A673 (cell line): ENCODE measurements around the gene VSTM2L. TPM values are rescaled to one million over a fixed set of nuclear protein-coding genes. Genes with fewer than 3 reads are reported as not detected.

Source experiments
- BruUV-seq: library from RNA; stranded (reverse); fragments of 400-500 nt; replicated peaks from 2 replicates; lab custom pipeline; 2021; lab: Mats Ljungman, UMichigan
- CTCF ChIA-PET: fragments of 300-600 bp; sonication (Branson Sonifier 250); formaldehyde crosslinking; loops from one replicate; lab custom pipeline; 2022; ENCODE audit warnings: antibody characterized with exemption; lab: Charles Lee
- POLR2A ChIA-PET: fragments of 300-600 bp; sonication (Branson Sonifier 250); formaldehyde crosslinking; loops from one replicate; lab custom pipeline; 2022; ENCODE audit warnings: antibody characterized with exemption; ENCODE audit not compliant: low non-redundant PET; lab: Charles Lee
- DNase-seq: peaks from one replicate; pipeline ENCODE4 v3.0.0-alpha.2; 2015; ENCODE audit warnings: low spot score
- H3K27ac ChIP-seq: fragments of 200-600 bp; sonication (generic); 2 replicates; pipeline ENCODE4 v1.5.1; 2016; ENCODE audit warnings: mixed run types, low read depth, mild to moderate bottlenecking, mixed read lengths, antibody characterized with exemption, low read length; ENCODE audit not compliant: poor library complexity, severe bottlenecking
- H3K27me3 ChIP-seq: fragments of 200-600 bp; sonication (generic); replicated peaks from 2 replicates; pipeline ENCODE4 v1.6.1; 2017; ENCODE audit warnings: mixed run types, low read depth, mild to moderate bottlenecking, mixed read lengths, antibody characterized with exemption, low read length; ENCODE audit not compliant: insufficient read depth, poor library complexity
- H3K36me3 ChIP-seq: fragments of 200-600 bp; sonication (generic); 2 replicates; pipeline ENCODE4 v1.6.1; 2016; ENCODE audit warnings: mixed run types, mild to moderate bottlenecking, mixed read lengths, antibody characterized with exemption, low read length; ENCODE audit not compliant: insufficient read depth, poor library complexity, severe bottlenecking
- H3K4me1 ChIP-seq: fragments of 200-600 bp; sonication (generic); 2 replicates; pipeline ENCODE4 v1.6.1; 2017; ENCODE audit warnings: mixed run types, mild to moderate bottlenecking, mixed read lengths, antibody characterized with exemption, low read length; ENCODE audit not compliant: insufficient read depth, poor library complexity, severe bottlenecking
- H3K4me3 ChIP-seq: fragments of 200-600 bp; sonication (generic); 2 replicates; pipeline ENCODE4 v1.5.1; 2016; ENCODE audit warnings: low read depth, mixed run types, mild to moderate bottlenecking, mixed read lengths, low read length; ENCODE audit not compliant: poor library complexity, severe bottlenecking
- H3K9me3 ChIP-seq: fragments of 200-600 bp; sonication (generic); 2 replicates; pipeline ENCODE4 v1.6.1; 2016; ENCODE audit warnings: mixed run types, low read depth, mild to moderate bottlenecking, mixed read lengths, antibody characterized with exemption, low read length; ENCODE audit not compliant: poor library complexity, severe bottlenecking
- EZH2 ChIP-seq: fragments of 200-600 bp; sonication (generic); IDR thresholded peaks from 2 replicates; pipeline ENCODE4 v1.6.1; 2017; ENCODE audit warnings: borderline replicate concordance, low read depth, mild to moderate bottlenecking, mixed read lengths, antibody characterized with exemption, low read length; ENCODE audit not compliant: poor library complexity, severe bottlenecking
- intact Hi-C: fragments of 100-400 bp; cut with micrococcal nuclease; formaldehyde crosslinking; loops from one replicate; pipeline ENCODE4 v1.10.0; 2022; ENCODE audit not compliant: unreplicated experiment
- total RNA-seq: library from RNA; stranded (reverse); gene quantifications from 2 replicates; pipeline ENCODE4 v1.2.3, GENCODE V29; 2021
- TF ChIP-seq, protein P1 (sequence below): fragments of 300-800, 200-600 bp; sonication (generic); conservative IDR thresholded peaks from 2 replicates; pipeline ENCODE4 v1.5.1; 2017; ENCODE audit warnings: low read depth, mild to moderate bottlenecking, antibody characterized with exemption, low read length, moderate library complexity, mixed read lengths

The VSTM2L gene
- total RNA-seq, 1 experiment from 2014 or later: 23.3 TPM

DNA sequence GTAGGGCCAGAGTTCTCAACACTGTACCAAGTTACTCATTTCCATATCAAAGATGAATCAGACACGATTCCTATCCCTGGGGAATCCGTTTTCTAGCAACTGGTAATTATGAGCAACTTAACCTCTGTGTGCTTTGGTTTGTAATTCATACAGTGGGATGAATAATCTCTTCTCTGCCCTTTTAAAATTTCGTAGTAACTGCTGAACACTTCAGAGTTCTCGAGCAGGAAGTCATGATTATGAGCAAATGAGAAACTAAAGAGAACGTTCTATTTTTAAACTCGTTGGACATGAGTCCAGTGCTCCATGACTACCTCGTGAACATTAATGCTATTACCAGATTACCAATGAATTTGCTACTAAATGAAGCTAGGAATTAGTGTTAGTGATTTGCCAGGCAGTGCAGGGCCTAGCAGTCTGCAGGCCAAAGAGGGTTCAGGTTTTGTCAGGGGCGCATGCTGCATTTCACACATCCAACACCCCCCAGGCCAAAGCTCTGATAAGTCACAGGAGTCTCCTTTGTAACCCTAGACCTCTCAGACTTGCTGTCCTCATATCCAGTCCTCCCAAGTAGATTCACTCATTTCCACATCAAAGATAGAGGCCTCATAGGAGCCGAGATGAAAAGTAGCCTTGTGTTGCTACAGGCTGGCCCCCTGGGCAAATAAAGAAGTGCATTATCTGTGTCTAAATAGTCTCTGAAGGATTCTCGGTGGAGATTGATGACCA is 45.8 kb upstream of the VSTM2L start:
- H3K4me3 ChIP-seq: no peak overlapping the region
- no peaks in the 10 kb centered on the region for H3K9me3 ChIP-seq
- intact Hi-C loops: no loop called here
- ChIA-PET CTCF (no interaction called here), POLR2A (no interaction called here)
- peak; percentile 20 for DNase-seq
- no peak overlapping the region for H3K27ac ChIP-seq
- TF ChIP-seq, protein P1, sequence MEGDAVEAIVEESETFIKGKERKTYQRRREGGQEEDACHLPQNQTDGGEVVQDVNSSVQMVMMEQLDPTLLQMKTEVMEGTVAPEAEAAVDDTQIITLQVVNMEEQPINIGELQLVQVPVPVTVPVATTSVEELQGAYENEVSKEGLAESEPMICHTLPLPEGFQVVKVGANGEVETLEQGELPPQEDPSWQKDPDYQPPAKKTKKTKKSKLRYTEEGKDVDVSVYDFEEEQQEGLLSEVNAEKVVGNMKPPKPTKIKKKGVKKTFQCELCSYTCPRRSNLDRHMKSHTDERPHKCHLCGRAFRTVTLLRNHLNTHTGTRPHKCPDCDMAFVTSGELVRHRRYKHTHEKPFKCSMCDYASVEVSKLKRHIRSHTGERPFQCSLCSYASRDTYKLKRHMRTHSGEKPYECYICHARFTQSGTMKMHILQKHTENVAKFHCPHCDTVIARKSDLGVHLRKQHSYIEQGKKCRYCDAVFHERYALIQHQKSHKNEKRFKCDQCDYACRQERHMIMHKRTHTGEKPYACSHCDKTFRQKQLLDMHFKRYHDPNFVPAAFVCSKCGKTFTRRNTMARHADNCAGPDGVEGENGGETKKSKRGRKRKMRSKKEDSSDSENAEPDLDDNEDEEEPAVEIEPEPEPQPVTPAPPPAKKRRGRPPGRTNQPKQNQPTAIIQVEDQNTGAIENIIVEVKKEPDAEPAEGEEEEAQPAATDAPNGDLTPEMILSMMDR: no peak
- TF ChIP-seq EZH2: no peak
- peaks cover 4% of the 10 kb centered on the region for H3K4me1 ChIP-seq
- H3K36me3 ChIP-seq: no peaks in the 10 kb centered on the region
- BruUV-seq: no TSS peak
- H3K27me3 ChIP-seq: no peaks in the 10 kb centered on the region

DNA sequence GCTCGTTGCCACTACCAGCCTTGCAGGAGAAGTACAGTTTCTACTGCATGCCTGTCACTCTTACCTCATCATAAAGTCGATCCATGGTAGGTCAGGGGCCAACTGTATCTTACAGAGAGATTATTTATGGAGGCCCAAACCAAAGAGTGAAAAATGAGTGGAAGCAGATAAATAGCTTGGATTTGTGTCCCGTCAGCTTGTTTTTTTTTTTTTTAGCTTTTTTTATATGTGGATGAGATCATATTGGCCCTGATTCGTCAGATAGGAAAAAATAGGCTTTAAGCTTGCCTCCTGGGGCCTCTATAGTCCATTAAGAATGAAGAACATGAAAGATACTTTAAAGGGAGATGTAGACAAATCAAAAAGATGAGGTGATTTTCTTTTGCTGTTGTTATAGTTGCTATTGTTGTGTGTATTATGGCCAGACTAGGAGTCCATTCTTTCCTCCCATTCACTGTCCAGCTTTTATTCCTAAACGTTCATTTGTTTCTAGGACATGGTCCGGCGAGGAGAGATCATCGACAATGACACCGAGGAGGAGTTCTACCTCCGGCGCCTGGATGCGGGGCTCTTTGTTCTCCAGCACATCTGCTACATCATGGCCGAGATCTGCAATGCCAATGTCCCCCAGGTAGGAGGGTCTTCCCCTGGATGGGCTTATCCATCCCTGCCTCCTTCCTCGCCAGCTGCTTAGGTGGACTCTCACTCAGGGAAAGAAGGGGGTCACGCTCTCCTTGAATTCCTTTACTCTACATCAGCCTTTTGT is 43.3 kb upstream of the VSTM2L start:
- ChIA-PET CTCF (no interaction called here), POLR2A (no interaction called here)
- DNase-seq: no peak
- BruUV-seq: no TSS peak
- no peak overlapping the region for H3K27ac ChIP-seq
- peaks cover 19% of the 10 kb centered on the region for H3K4me1 ChIP-seq
- intact Hi-C loops: no loop called here
- no peaks in the 10 kb centered on the region for H3K36me3 ChIP-seq
- no peaks in the 10 kb centered on the region for H3K9me3 ChIP-seq
- no peak for TF ChIP-seq EZH2
- TF ChIP-seq, protein P1: no peak
- H3K27me3 ChIP-seq: no peaks in the 10 kb centered on the region
- H3K4me3 ChIP-seq: no peak overlapping the region

DNA sequence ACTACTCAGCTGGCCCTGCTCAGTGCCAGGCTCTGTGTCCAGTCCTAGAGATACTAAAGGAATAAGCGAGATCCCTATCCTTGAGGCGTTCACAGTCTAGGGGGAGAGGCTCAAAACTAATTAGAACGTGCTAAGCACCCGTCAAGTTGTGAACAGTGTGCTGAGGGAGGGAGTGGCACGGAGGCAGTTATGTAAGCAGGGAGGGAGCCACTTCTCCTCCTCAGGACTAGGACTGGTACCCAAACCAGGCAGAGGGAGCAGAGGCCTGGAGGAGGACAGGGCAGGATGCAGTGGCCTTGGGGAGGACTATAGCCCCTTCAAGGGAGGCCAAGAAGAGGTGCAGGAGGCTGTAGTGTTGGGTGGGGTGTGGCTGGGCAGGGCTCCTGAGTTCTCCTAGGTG is 39.6 kb upstream of the VSTM2L start:
- no TSS peak for BruUV-seq
- ChIA-PET CTCF (no interaction called here), POLR2A (no interaction called here)
- no peak for DNase-seq
- Histone ChIP-seq H3K27me3 (no peaks in the 10 kb centered on the region), H3K4me1 (peaks cover 30% of the 10 kb centered on the region), H3K4me3 (no peak overlapping the region), H3K9me3 (no peaks in the 10 kb centered on the region), H3K27ac (no peak overlapping the region), H3K36me3 (no peaks in the 10 kb centered on the region)
- intact Hi-C loops: no loop called here
- no peak for TF ChIP-seq EZH2
- TF ChIP-seq, protein P1: no peak
